Vagina (tissue), 2 donors: ENCODE measurements around the gene BCAS3.

Source experiments
- POLR2A ChIP-seq, 2 donors: fragments of 450-650 bp; IDR thresholded peaks; one replicate each; pipeline ENCODE4 v1.6.1; 2017; ENCODE audit warnings: antibody characterized with exemption in 2 of 2, mild to moderate bottlenecking in 2 of 2, moderate library complexity in 2 of 2
- POLR2AphosphoS5 ChIP-seq, 2 donors: sonication (generic); formaldehyde crosslinking; IDR thresholded peaks; one replicate each; pipeline ENCODE4 v1.9.0; 2017; ENCODE audit warnings: antibody characterized with exemption in 2 of 2, mild to moderate bottlenecking in 2 of 2, low read depth in 1 of 2; ENCODE audit not compliant: insufficient read depth in 1 of 2
- TF ChIP-seq, protein P1 (sequence below), 3 experiments: fragments of 450-650 bp in 2 of 3; fragments of 200-600 bp in 1 of 3; sonication (generic) in 1 of 3; IDR thresholded peaks; one replicate each; pipeline ENCODE4 v1.5.1; 2017 to 2019; ENCODE audit warnings: antibody characterized with exemption in 3 of 3, mild to moderate bottlenecking in 2 of 3, moderate library complexity in 2 of 3

DNA sequence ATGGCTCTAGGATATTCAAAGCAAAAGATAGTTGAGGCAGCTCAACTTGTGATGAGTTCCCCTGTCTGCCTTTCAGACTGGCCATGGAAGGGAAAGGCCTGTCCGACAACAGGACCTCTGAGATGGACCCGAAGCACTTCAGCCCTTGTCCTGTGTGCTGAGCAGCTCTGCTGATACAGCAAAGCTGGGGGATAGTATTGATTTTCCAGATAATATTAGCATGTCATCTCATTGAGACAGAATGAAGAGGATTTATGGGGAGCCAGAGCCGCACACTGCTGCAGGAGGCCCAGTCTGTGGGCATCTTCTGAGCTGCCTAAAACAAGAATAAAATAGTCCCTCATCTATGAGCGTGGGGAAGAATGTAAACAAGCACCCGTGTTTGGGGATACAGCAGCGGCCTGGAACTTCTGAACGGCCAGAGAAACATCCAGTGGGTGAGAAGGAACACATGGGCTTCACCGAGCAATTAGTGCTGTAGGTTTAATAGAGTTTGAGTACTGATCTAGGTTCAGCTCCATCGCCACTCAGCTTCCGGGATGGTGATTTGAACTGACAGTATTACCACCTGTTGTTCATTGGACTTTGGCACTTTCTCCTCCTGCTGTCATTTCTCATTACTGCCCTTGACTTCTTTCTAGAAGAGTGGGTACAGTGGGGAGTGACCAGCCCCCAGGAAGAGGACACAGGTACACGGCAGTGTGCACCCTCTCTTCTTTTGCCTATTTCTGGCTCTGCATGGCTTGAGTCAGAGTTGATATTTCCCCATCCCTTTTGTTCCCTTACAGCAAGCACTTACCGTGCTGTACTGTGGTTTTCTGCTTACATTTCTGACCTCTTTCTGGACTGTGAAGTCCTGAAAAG, 625.5 kb downstream of the BCAS3 start:
- TF ChIP-seq, protein P1, sequence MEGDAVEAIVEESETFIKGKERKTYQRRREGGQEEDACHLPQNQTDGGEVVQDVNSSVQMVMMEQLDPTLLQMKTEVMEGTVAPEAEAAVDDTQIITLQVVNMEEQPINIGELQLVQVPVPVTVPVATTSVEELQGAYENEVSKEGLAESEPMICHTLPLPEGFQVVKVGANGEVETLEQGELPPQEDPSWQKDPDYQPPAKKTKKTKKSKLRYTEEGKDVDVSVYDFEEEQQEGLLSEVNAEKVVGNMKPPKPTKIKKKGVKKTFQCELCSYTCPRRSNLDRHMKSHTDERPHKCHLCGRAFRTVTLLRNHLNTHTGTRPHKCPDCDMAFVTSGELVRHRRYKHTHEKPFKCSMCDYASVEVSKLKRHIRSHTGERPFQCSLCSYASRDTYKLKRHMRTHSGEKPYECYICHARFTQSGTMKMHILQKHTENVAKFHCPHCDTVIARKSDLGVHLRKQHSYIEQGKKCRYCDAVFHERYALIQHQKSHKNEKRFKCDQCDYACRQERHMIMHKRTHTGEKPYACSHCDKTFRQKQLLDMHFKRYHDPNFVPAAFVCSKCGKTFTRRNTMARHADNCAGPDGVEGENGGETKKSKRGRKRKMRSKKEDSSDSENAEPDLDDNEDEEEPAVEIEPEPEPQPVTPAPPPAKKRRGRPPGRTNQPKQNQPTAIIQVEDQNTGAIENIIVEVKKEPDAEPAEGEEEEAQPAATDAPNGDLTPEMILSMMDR (IDR thresholded peaks at IDR 0.05) = no peak
- no peak for TF ChIP-seq POLR2A (IDR thresholded peaks at IDR 0.05)
- no peak for TF ChIP-seq POLR2AphosphoS5 (IDR thresholded peaks at IDR 0.05; ENCODE audit: insufficient read depth in 1 of 2, low read depth in 1 of 2)
